ENCODE data around the gene MAP4K3.

- TF ChIP-seq POLR2A (IDR thresholded peaks at IDR 0.05; ENCODE audit: low read depth), result no peak
- TF ChIP-seq CTCF (IDR thresholded peaks at IDR 0.05), result no peak
These were observed 171.8 kb downstream of the MAP4K3 start for GRCh38 chr2:39265315-39265714.

Data from esophagus muscularis mucosa (tissue), 3 donors.